GM12878 (cell line): ENCODE results near the gene FGF19. TPM values are rescaled to one million over a fixed set of nuclear protein-coding genes. Genes with fewer than 3 reads are reported as not detected.

Source experiments
- ATAC-seq: fragments of 200-7000 bp; cut with Tn5 transposase; 3 replicates; pipeline ENCODE4 v1.9.1; 2020; ENCODE audit warnings: mild to moderate bottlenecking, moderate library complexity
- BruUV-seq: library from RNA; stranded (reverse); fragments of 400-500 nt; replicated peaks from 2 replicates; lab custom pipeline; 2021; lab: Mats Ljungman, UMichigan
- CTCF ChIA-PET: fragments of 300-600 bp; sonication (Branson Sonifier 250); formaldehyde crosslinking; extraction: SDS; loops from one replicate; lab custom pipeline; 2021; ENCODE audit warnings: inconsistent platforms; lab: Yijun Ruan, JAX
- POLR2A ChIA-PET: fragments of 350-600 bp; formaldehyde crosslinking; extraction: SDS; loops from one replicate; lab custom pipeline; 2021; ENCODE audit warnings: inconsistent platforms; lab: Charles Lee
- RAD21 ChIA-PET: fragments of 300-600 bp; sonication (Branson Sonifier 250); formaldehyde crosslinking; loops from one replicate; lab custom pipeline; 2023; ENCODE audit warnings: antibody characterized with exemption; ENCODE audit not compliant: unreplicated experiment; lab: Charles Lee
- SMC1A ChIA-PET: fragments of 300-600 bp; sonication (Branson Sonifier 250); formaldehyde crosslinking; loops from one replicate; lab custom pipeline; 2023; ENCODE audit not compliant: unreplicated experiment, uncharacterized antibody; lab: Charles Lee
- DNase-seq: peaks from one replicate; pipeline ENCODE4 v3.0.0-alpha.2; 2011; ENCODE audit warnings: low read depth, low spot score
- FAIRE-seq: peaks from 3 replicates; lab custom pipeline; 2011; peaks lifted over from hg19 to GRCh38; lab: Jason Lieb, UNC
- H2AFZ ChIP-seq: 2 replicates; pipeline ENCODE4 v1.6.0; 2011; ENCODE audit warnings: low read depth, low read length, control low read depth; ENCODE audit not compliant: control insufficient read depth
- H3K27ac ChIP-seq: 2 replicates; pipeline ENCODE4 v1.5.1; 2011; ENCODE audit warnings: control low read depth; ENCODE audit not compliant: control insufficient read depth, insufficient read depth
- H3K27me3 ChIP-seq, 2 experiments: replicated peaks in 1 of 2; 2 replicates each; pipeline versions ENCODE4 v1.6.0 to v1.6.1; 2011; ENCODE audit warnings: low read length in 1 of 2; ENCODE audit not compliant: control insufficient read depth in 2 of 2, insufficient read depth in 2 of 2
- H3K36me3 ChIP-seq, 2 experiments: 2 replicates each; pipeline ENCODE4 v1.5.1; 2011; ENCODE audit warnings: low read length in 1 of 2; ENCODE audit not compliant: control insufficient read depth in 2 of 2, insufficient read depth in 2 of 2
- H3K4me1 ChIP-seq: 2 replicates; pipeline ENCODE4 v1.6.1; 2011; ENCODE audit warnings: mild to moderate bottlenecking, low read length, moderate library complexity, mixed read lengths; ENCODE audit not compliant: control insufficient read depth, insufficient read depth
- H3K4me2 ChIP-seq: 2 replicates; pipeline ENCODE4 v1.6.0; 2011; ENCODE audit warnings: control low read depth; ENCODE audit not compliant: control insufficient read depth, insufficient read depth
- H3K4me3 ChIP-seq: fragments of 200-600 bp; sonication (generic); 2 replicates; pipeline ENCODE4 v1.5.1; 2016
- H3K79me2 ChIP-seq: 2 replicates; pipeline ENCODE4 v1.6.0; 2011; ENCODE audit warnings: low read length; ENCODE audit not compliant: control insufficient read depth, insufficient read depth
- H3K9ac ChIP-seq: 2 replicates; pipeline ENCODE4 v1.8.0; 2011; ENCODE audit warnings: low read length, control low read depth, mixed read lengths; ENCODE audit not compliant: control insufficient read depth, insufficient read depth
- H3K9me3 ChIP-seq: replicated peaks from 3 replicates; pipeline ENCODE4 v1.5.1; 2011; ENCODE audit warnings: mild to moderate bottlenecking, low read length; ENCODE audit not compliant: control insufficient read depth, insufficient read depth
- H4K20me1 ChIP-seq: 2 replicates; pipeline ENCODE4 v1.6.0; 2011; ENCODE audit not compliant: control insufficient read depth, insufficient read depth
- CBFB ChIP-seq: IDR thresholded peaks from 2 replicates; pipeline ENCODE4 v1.6.1; 2016; ENCODE audit warnings: antibody characterized with exemption, low read depth
- KAT2A ChIP-seq: conservative IDR thresholded peaks from 2 replicates; pipeline ENCODE4 v1.6.1; 2011; ENCODE audit warnings: low read depth, low read length; ENCODE audit not compliant: control insufficient read depth
- MAX ChIP-seq: IDR thresholded peaks from 2 replicates; pipeline ENCODE4 v1.6.1; 2012; ENCODE audit warnings: low read depth, low read length, improper control_type of control experiment
- NKRF ChIP-seq: fragments of 450-650 bp; conservative IDR thresholded peaks from 2 replicates; pipeline ENCODE4 v1.6.1; 2017; ENCODE audit warnings: mild to moderate bottlenecking, moderate library complexity
- POLR2AphosphoS2 ChIP-seq: IDR thresholded peaks from 2 replicates; pipeline ENCODE4 v1.6.1; 2011; ENCODE audit warnings: low read depth, mild to moderate bottlenecking, low read length, improper control_type of control experiment, moderate library complexity
- RB1 ChIP-seq: fragments of 450-650 bp; formaldehyde crosslinking; IDR thresholded peaks from 2 replicates; pipeline ENCODE4 v1.6.1; 2017; ENCODE audit warnings: mild to moderate bottlenecking, borderline replicate concordance
- SMAD5 ChIP-seq: IDR thresholded peaks from 2 replicates; pipeline ENCODE4 v1.6.1; 2016; ENCODE audit warnings: antibody characterized with exemption, low read depth
- ZBTB4 ChIP-seq: fragments of 450-650 bp; formaldehyde crosslinking; IDR thresholded peaks from 2 replicates; pipeline ENCODE4 v1.4.0; 2022; ENCODE audit warnings: mild to moderate bottlenecking, moderate library complexity
- WGBS: methylation state at CpG from one replicate; pipeline ENCODE4 v1.1.6; 2016; ENCODE audit warnings: low lambda C conversion rate; ENCODE audit not compliant: insufficient replicate concordance, insufficient coverage; ENCODE audit errors: missing lambda C conversion rate; 5-methylcytosine and 5-hydroxymethylcytosine counted together
- in situ Hi-C: fragments of 300-500 bp; cut with MboI; formaldehyde crosslinking; loops from 9 replicates; pipeline ENCODE4 v1.14.3; 2018; ENCODE audit warnings: mixed read lengths
- intact Hi-C: fragments of 100-400 bp; cut with micrococcal nuclease; formaldehyde crosslinking; loops from one replicate; pipeline ENCODE4 v1.14.2; 2022; ENCODE audit not compliant: unreplicated experiment
- polyA plus RNA-seq, 11 experiments: library from polyadenylated mRNA; depleted of rRNA in 4 of 11; unstranded in 6 of 11; stranded (reverse) in 5 of 11; fragments of >200 nt; fragmentation: Nextera tagmentation in 4 of 11; fragmentation: Illumina TruSeq in 1 of 11; extraction: Ambion mirVana in 4 of 11; extraction: Trizol in 1 of 11; gene quantifications; 1 replicate in 1 of 11; 2 replicates in 10 of 11; pipeline versions ENCODE4 v1.2.1 to v1.2.3, GENCODE V29; 2011 to 2016; ENCODE audit warnings: inconsistent platforms in 2 of 11, missing spikeins in 2 of 11, low read depth in 1 of 11
- total RNA-seq, 4 experiments: library from RNA; depleted of rRNA in 3 of 4; stranded (reverse); fragments of >200 nt in 3 of 4; fragmentation: Illumina TruSeq in 1 of 4; extraction: Trizol in 1 of 4; gene quantifications; 2 replicates each; pipeline versions ENCODE4 v1.2.1 to v1.2.3, GENCODE V29; 2013 to 2021

FGF19 gene
- total and polyA plus RNA-seq, 10 of the 15 experiments (the other 5 are each of a cell fraction or from before 2014, with no cell fraction given), result 0.08 TPM; not detected in 9

- no peak for DNase-seq
- Histone ChIP-seq H3K79me2 (no peaks in the 10 kb centered on the region), H3K4me2 (no peak overlapping the region), H3K4me1 (no peaks in the 10 kb centered on the region), H3K9me3 (no peaks in the 10 kb centered on the region), H3K27me3 (no peaks in the 10 kb centered on the region; a peak in 1 of 4 replicates), H3K36me3 (no peaks in the 10 kb centered on the region), H4K20me1 (no peaks in the 10 kb centered on the region), H2AFZ (no peak overlapping the region), H3K27ac (no peak overlapping the region), H3K4me3 (no peak overlapping the region), H3K9ac (no peak overlapping the region)
- WGBS, result 10% methylated on average over 11 of the region's 11 CpGs
- FAIRE-seq, result no peak
- TF ChIP-seq RB1 (no peak), KAT2A (no peak), POLR2AphosphoS2 (no peak), SMAD5 (no peak), ZBTB4 (CRISPR knock-in tag) (no peak), CBFB (no peak), NKRF (no peak), MAX (no peak)
- no TSS peak for BruUV-seq
- ATAC-seq, result no peak
- intact Hi-C loops, result no loop called here
- RAD21 ChIA-PET, result no interaction called here
- SMC1A ChIA-PET, result no interaction called here
- CTCF ChIA-PET, result no interaction called here
- POLR2A ChIA-PET, result no interaction called here
- in situ Hi-C loops, result no loop called here
These were observed 47.2 kb upstream of the FGF19 start for GRCh38 chr11:69750875-69751597.
